Mucosa of stomach (tissue), 1 donor: ENCODE measurements around the gene MON1A.

ENCODE experiments used
- H3K27me3 ChIP-seq: one replicate; pipeline ENCODE4 v1.7.0; 2013; ENCODE audit warnings: mild to moderate bottlenecking, low read length; ENCODE audit not compliant: control insufficient read depth, insufficient read depth
- H3K36me3 ChIP-seq: one replicate; pipeline ENCODE4 v1.7.0; 2013; ENCODE audit warnings: low read length; ENCODE audit not compliant: control insufficient read depth, insufficient read depth
- H3K4me1 ChIP-seq: one replicate; pipeline ENCODE4 v1.7.0; 2013; ENCODE audit warnings: mild to moderate bottlenecking, low read length; ENCODE audit not compliant: control insufficient read depth, insufficient read depth
- H3K4me3 ChIP-seq: one replicate; pipeline ENCODE4 v1.7.0; 2013; ENCODE audit warnings: low read length
- H3K9ac ChIP-seq: one replicate; pipeline ENCODE4 v1.7.0; 2013; ENCODE audit warnings: mild to moderate bottlenecking, low read length, moderate library complexity
- H3K9me3 ChIP-seq: one replicate; pipeline ENCODE4 v1.7.0; 2013; ENCODE audit warnings: mild to moderate bottlenecking, low read length, moderate library complexity; ENCODE audit not compliant: control insufficient read depth
- donor health status: Pancreatic carcinoma.

The MON1A gene

GRCh38 chr3:49929291-49930167 is at the start of gene MON1A:
Gene MON1A (minus strand): TSS chr3:49929811. CDS start chr3:49913346, 16,465 bp downstream.
- Histone ChIP-seq H3K4me3 (peak within 1 kb of the TSS; percentile 71), H3K27me3 (no peaks in the 10 kb centered on the region), H3K9ac (peak within 1 kb of the TSS; percentile 76), H3K9me3 (no peaks in the 10 kb centered on the region), H3K4me1 (peaks cover 15% of the 10 kb centered on the region), H3K36me3 (no peaks in the 10 kb centered on the region)

- Histone ChIP-seq H3K9me3 (no peaks in the 10 kb centered on the region), H3K4me3 (no peak overlapping the region), H3K4me1 (no peaks in the 10 kb centered on the region), H3K27me3 (no peaks in the 10 kb centered on the region), H3K9ac (no peak overlapping the region), H3K36me3 (no peaks in the 10 kb centered on the region)
Measured at GRCh38 chr3:49976942-49977341, 47.3 kb upstream of the MON1A start.

- no peaks in the 10 kb centered on the region for H3K9me3 ChIP-seq
- H3K36me3 ChIP-seq = no peaks in the 10 kb centered on the region
- no peaks in the 10 kb centered on the region for H3K4me1 ChIP-seq
- no peak overlapping the region for H3K9ac ChIP-seq
- H3K27me3 ChIP-seq = no peaks in the 10 kb centered on the region
- no peak overlapping the region for H3K4me3 ChIP-seq
Measured at GRCh38 chr3:49972656-49973055, 43.0 kb upstream of the MON1A start.

GRCh38 chr3:49968346-49968745 is 38.7 kb upstream of the MON1A start:
- Histone ChIP-seq H3K36me3 (no peaks in the 10 kb centered on the region), H3K27me3 (no peaks in the 10 kb centered on the region), H3K9ac (no peak overlapping the region), H3K9me3 (no peaks in the 10 kb centered on the region), H3K4me3 (no peak overlapping the region), H3K4me1 (no peaks in the 10 kb centered on the region)

GRCh38 chr3:49967291-49967690 is 37.7 kb upstream of the MON1A start:
- Histone ChIP-seq H3K9ac (no peak overlapping the region), H3K4me1 (no peaks in the 10 kb centered on the region), H3K27me3 (no peaks in the 10 kb centered on the region), H3K4me3 (no peak overlapping the region), H3K9me3 (no peaks in the 10 kb centered on the region), H3K36me3 (no peaks in the 10 kb centered on the region)

- no peaks in the 10 kb centered on the region for H3K9me3 ChIP-seq
- H3K27me3 ChIP-seq = no peaks in the 10 kb centered on the region
- no peaks in the 10 kb centered on the region for H3K36me3 ChIP-seq
- no peak overlapping the region for H3K4me3 ChIP-seq
- no peaks in the 10 kb centered on the region for H3K4me1 ChIP-seq
- no peak overlapping the region for H3K9ac ChIP-seq
Measured at GRCh38 chr3:49966233-49966942, 36.8 kb upstream of the MON1A start.

- H3K9me3 ChIP-seq = no peaks in the 10 kb centered on the region
- no peaks in the 10 kb centered on the region for H3K36me3 ChIP-seq
- H3K4me3 ChIP-seq = no peak overlapping the region
- no peaks in the 10 kb centered on the region for H3K4me1 ChIP-seq
- H3K9ac ChIP-seq = no peak overlapping the region
- no peaks in the 10 kb centered on the region for H3K27me3 ChIP-seq
Measured at GRCh38 chr3:49955636-49956035, 26.0 kb upstream of the MON1A start.

GRCh38 chr3:49952924-49953323 is 23.3 kb upstream of the MON1A start:
- Histone ChIP-seq H3K4me1 (no peaks in the 10 kb centered on the region), H3K9ac (no peak overlapping the region), H3K4me3 (no peak overlapping the region), H3K9me3 (no peaks in the 10 kb centered on the region), H3K27me3 (no peaks in the 10 kb centered on the region), H3K36me3 (no peaks in the 10 kb centered on the region)

GRCh38 chr3:49942651-49943050 is 13.0 kb upstream of the MON1A start:
- no peak overlapping the region for H3K9ac ChIP-seq
- no peaks in the 10 kb centered on the region for H3K36me3 ChIP-seq
- H3K27me3 ChIP-seq = no peaks in the 10 kb centered on the region
- H3K4me1 ChIP-seq = peaks cover 9% of the 10 kb centered on the region
- H3K9me3 ChIP-seq = no peaks in the 10 kb centered on the region
- H3K4me3 ChIP-seq = no peak overlapping the region

- Histone ChIP-seq H3K4me3 (peak overlapping the region; percentile 78), H3K27me3 (no peaks in the 10 kb centered on the region), H3K9ac (peak overlapping the region; percentile 81), H3K4me1 (peaks cover 9% of the 10 kb centered on the region), H3K36me3 (no peaks in the 10 kb centered on the region), H3K9me3 (no peaks in the 10 kb centered on the region)
Measured at GRCh38 chr3:49940667-49941249, 11.1 kb upstream of the MON1A start.

GRCh38 chr3:49939858-49940666 is 10.5 kb upstream of the MON1A start, which contains the start of gene RBM6:
Gene RBM6 (plus strand): TSS chr3:49940150. CDS start chr3:49962642, 22,492 bp downstream.
- peak within 1 kb of the TSS; percentile 81 for H3K9ac ChIP-seq
- H3K4me3 ChIP-seq = peak within 1 kb of the TSS; percentile 78
- peaks cover 9% of the 10 kb centered on the region for H3K4me1 ChIP-seq
- no peaks in the 10 kb centered on the region for H3K36me3 ChIP-seq
- no peaks in the 10 kb centered on the region for H3K9me3 ChIP-seq
- no peaks in the 10 kb centered on the region for H3K27me3 ChIP-seq
